Measurements from ENCODE around the gene PDE6A.

Gene PDE6A

DNA sequence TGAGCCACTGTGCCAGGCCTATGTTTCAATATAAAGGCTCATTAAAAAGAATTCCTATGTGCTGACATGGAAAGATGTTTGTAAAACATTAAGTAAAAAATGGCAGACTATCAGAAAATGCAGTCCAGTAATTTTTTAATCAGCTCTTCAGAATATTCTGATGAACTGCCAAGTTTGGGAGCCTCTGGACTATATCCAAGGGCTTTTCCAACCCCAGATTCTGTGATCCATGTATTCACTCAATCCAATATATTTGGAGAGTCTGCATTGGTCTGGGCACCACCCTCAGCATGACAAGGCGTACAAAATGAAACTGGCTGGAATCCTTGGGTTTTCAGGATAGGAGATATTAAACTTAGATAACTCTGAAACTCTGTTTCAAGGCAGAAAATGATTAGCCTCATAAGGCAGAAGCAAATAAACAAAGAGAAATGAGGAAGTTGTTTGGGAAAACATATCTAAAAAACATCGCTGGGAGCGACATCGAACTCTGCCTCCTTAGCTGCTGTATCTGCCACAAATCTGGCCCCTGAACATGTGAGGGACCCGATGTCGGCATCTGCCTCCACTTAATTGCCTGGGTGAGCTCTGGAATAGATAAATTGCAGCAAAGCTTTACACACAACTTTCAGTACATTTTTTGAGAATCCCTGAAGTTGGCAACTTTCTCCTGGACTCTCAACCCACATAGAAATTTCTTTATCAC is 14.4 kb downstream of the PDE6A start:
- DNase-seq (ENCODE audit: low read depth) = no peak

DNA sequence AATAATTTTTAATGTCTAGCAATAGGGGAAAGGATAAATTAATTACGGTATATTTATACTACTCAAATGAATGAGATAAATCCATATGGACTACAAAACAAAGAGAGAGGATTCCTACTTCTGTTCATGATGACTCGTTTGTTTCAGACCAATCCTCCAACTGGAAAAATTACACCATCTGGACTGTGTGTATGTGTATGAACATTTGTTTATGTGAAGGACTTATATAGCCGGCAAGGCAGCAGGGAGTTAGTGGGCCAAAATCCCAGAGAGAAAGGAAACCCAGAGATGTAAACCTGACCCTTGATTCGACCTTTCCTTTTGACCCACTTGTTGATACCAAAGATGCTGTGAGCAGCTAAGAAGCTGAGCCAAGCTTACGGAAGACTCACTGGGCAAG is 20.1 kb downstream of the PDE6A start:
- DNase-seq (ENCODE audit: low read depth) = no peak

DNA sequence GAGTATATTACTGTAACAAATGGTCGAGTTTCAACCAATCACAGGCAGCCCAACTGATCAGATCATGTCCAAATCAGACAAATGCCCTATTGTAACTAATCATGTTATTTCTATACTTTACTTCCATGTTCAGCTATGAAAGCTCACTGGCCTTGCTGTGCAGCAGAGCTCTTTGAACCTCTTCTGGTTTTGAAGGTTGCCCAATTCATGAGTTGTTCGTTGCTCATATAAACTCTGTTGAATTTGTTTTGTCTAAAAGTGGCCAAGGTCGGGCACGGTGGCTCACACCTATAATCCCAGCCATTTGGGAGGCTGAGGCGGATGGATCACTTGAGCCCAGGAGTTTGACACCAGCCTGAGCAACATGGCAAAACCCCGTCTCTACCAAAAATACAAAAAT is 21.6 kb downstream of the PDE6A start:
- no peak for DNase-seq (ENCODE audit: low read depth)

DNA sequence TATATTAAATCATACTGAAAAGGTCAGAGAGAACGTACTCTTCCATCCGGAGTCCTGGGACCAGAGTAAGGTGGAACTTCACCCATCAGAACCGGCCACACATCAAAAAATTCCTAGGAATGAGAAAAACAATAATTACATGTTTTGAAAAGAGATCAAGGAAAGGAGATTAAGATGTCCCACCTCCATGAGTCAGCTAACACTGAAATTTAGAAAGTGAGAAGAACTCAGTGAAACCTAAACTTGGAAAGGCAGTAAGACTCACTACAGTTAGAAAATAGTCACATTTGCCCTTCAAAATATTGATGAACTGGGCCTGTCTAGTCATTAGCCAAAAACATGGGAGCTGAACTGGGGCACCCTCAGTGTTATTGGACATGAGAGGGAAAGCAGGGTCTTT is 23.0 kb downstream of the PDE6A start:
- no peak for DNase-seq (ENCODE audit: low read depth)

DNA sequence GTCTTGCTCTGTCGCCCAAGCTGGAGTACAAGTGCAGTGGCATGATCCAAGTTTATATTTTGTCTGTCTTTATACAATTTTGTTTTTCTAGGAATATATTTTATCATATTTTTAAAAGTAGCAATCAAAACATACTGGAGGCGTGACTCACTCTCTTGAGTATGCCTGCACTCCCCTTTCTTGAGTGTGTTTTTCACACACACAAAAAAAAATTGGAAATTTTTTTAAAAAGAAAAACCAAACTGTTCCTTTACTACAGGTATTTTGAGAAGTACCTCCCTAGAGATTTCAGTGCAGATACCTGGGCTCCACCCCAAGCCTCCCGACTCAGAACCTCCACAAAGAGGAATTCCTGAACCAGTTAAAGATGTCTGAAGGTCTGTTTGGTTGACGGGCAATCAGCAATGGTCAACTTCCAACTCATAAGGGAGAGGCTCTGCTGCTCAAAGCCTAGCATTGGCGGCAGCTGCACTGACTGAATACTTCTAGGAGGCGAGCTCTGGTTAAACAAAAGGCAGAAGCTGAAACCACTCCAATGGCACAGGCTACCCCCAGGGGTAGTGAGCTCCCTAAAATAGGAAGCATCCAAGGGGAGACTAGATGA is 27.4 kb downstream of the PDE6A start:
- DNase-seq (ENCODE audit: low read depth) = no peak

DNA sequence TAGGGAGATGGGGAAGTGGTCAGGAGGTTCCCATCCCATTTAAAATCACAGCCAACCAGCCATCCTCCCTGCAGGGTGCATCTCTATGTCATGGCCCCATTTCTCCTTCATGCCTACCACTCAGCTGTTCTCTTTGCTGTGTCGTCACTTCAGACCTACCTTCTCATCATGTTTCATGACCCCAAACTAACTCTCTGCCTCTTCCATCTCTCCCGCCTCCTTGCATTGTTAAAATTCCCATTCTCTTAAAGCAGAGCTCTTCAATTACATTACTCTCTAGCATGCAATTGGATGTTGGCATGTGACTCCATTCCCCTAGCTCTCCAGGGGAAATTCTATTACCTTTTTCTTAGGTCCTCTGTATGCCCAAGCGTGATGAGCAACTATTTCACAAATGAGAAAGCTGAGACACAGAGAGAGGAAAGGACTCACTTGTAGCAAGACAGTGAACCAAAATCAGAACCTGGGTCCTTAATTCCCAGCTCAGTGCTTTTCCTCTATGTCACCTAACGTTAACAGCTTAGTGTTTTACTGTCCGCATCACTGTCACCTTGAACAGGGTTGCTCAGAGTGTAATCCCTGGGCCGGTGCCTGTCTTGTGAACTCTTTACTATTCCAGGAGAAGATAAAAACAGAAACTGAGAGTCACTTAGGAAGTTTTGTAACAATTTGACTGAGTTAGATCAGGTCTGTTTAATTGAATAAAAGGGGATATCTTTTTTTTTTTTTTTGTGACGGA is 28.1 kb downstream of the PDE6A start:
- DNase-seq (ENCODE audit: low read depth) = no peak

DNA sequence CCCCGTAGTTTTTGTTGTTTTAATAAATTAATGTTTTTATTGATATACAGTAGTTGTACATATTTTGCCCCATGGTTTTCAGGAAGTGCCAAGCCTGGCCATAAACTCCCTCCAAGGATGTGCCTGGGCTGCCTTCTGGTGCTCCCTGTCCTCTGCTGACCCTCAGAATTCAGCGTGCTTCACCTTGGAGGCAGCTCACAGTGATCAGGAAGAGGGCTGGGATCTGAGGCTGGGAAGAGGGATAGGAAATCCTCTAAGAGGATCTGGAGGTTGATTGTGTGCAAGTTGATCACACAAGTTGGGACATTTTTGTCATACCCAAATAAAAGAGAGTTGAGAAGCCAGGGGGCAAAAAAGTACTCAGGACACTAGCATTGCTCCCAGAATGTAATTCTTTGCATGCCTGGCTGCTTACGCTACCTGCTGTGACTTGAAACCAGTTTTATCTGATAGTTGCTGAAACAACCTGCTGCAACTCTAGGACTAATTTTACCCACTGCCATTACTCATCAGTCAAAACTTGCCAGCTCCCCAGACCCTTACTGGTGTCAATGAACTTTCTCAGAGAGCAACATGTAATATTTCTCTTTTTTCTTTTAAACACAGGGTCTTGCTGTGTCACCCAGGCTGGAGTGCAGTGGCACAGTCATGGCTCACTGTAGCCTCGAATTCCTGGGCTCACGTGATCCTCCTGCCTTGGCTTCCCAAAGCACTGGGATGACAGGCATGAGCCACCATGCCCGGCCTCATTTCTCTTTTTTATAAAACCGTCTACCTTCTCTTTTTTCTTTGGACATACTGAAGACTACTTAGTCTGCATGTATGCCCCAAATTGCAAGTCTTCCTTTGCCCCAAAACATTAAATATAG is 29.0 kb downstream of the PDE6A start:
- DNase-seq (ENCODE audit: low read depth) = no peak

DNA sequence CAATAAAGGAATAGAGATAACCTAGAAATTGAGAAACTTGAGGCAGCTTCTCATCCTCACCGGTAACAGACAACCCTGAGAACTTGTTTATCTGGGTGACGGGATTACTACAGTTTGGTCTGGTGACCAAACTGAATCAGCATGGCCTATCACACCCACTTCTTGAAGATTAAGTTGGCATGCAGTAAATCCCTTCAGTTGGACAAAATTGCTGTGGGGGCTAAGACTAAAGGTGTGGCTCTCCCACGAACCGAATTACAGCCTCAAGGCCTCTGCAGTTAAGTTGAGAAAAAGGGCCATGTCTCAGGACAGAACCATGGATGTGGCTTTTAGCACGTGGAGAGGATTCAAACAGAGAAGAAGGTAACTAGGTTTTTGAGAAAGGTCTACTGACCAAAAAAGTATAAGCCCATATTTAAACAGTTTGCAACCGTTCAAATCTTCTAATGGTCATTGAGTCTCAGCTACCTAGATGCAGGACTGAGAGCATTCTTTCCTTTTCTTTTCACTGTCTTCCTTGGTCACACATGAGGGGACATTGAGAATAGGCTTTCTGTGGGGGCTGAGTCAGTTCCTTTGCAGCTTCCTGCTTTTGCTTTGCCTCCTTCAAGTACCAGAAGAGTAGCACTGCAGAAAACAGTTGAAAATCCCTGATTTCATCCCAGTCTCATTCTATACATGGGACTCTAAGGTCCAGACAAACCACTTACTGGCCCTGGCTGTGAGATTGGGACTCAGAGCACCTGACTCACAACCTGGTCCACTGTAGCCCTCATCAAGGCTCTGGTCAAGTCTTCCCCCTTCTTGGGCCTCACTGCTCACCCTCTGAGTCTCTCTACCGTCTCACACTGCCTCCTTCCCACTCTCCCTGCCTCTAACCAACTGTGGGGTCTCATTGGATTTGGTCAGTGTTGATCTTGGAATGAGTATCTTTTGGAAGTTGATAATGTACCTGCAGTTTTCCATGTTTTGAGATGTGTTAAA is 30.9 kb downstream of the PDE6A start:
- no peak for DNase-seq (ENCODE audit: low read depth)

DNA sequence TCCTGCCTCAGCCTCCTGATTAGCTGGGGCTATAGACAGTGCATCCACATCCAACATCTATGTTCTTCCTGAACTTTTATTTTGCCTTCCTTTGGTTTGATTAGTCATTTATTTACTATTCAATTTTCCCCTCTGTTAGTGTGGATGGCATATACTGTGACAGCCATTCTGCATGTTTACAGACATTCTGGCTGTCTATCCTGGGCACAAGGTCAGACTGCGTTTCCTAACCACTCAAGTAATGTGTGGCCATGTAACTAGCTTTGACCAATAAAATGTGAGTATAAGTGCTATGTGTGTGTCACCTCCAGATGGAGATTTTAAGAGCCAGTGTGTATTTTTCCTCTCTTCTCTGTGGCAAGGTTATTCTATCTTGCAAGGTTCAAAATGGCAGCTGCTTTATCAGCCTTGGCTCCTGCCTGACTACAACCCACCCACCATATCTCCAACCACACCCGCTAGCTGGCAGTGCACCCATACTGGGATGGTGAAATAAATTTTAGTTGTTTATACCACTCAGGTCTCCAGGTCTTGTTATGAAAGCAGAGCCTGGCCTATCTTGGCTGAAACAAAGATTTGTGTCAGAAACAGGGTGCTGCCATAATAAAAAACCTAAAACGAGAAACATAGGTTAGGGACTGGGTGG is 32.2 kb downstream of the PDE6A start:
- no peak for DNase-seq (ENCODE audit: low read depth)

DNA sequence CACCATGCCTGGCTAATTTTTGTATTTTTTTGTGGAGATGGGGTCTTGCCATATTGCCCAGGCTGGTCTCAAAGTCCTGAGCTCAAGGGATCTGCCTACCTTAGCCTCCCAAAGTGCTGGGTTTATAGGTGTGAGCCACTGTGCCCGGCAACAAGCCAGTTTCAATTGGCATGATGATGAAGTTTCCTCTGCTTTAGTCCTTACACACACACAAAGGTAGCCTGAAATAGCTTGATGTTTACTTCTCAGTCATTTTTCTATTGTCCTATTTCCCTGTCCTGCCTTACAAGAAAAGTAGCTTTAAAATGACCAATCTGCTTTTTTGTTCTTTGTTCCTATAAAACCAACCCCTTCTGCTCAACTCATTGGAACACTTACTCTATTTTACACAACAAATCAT is 33.6 kb downstream of the PDE6A start:
- no peak for DNase-seq (ENCODE audit: low read depth)

DNA sequence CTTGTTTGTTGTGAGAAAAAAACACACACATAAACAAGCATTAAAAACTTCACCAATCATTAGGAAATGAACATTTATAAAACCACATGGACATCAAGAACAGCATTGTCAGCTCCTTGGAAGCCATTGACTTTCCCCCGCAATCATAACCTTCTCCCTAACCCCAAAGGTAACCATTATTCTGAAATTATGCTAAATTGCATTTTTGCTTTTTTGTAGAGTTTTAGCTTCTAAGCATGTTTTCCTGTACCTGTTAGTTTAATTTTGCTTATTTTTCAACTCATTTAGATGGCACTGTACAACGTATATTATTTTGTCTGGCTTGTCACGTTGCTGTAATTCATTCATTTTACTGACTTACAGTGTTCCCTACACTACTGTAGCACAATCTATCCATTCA is 36.8 kb downstream of the PDE6A start:
- no peak for DNase-seq (ENCODE audit: low read depth)

DNA sequence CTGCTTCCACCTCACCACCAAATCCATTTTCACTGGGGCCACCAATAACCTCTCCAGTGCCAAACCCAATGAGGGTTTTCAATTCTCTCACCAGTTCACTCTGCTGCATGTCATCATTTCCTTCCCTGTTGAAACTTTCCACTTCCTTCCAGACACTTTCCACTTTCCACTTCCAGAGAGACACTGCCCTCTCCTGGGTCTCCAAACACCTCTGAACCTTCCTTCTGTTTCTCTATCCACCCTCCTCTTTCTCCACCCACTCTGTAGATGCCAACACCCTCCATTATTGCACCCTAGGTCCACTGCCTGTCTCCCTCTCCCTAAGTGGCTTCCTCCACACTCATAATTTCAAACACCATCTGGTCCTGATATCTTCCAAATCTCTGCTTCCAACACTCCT is 39.6 kb downstream of the PDE6A start:
- no peak for DNase-seq (ENCODE audit: low read depth)

DNA sequence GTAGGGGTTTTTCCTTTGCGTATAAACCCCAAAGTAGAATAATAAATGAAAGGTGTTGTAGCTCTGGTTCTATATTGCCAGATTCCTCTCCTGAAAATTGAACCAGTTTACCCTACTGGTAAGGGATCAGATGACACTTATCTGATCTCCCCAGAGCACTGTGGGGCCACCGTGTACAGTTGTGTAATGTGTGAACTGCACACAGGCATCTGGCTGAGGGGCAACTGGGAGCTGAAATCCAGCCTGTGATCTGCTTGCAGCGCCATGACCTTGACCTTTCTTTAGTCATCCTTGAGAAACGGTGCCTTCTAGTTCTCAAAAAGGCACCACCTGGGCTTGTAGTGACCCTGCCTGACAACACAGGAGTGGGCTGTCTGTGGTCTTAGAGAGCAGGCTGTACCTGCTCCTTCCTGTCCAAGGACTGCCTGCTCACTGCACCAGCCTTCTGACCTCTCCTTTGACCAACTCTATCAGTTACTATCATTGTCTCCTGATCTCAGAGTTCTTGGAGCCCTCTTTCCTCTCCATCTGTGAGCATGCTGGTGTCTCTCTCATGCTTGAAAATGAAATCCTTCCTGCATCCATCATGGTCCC is 40.2 kb downstream of the PDE6A start:
- DNase-seq (ENCODE audit: low read depth) = no peak

DNA sequence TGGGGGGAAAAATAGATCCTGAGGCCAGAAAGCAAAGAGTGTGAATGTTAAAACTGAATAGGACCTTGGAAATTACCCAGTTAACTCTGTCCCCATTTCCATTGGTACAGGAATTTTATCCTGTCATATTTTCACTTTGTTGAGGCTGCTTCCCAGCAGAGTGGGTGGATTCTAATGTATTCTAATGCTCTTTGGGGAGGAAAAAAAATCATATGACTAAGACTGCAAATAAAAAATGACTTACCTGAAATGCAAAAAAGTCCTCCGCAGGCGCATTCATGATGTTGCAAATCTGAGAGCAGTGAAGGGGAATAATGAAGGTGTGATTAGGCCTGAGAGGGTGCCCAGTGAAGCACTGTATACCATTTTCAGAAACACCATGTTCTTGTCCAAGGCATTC is 41.2 kb downstream of the PDE6A start:
- no peak for DNase-seq (ENCODE audit: low read depth)

DNA sequence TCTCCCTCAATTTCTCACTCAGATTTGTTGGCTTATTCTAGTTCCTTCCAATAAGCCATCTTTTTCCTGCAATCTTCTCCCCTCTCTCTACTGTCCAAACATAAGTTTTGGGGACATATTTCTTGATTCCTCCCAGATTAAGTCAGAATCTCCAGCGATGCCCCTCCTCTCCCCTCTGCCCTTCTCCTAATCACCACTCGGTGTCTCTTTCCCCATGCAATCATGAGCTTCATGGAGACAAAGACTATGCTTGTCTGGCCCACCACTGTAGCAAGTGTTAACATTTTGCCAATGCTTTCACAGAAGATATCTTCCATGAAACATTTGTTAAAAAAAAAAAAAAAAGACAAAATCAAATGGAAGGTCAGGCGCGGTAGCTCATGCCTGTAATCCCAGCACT is 42.4 kb downstream of the PDE6A start:
- no peak for DNase-seq (ENCODE audit: low read depth)

DNA sequence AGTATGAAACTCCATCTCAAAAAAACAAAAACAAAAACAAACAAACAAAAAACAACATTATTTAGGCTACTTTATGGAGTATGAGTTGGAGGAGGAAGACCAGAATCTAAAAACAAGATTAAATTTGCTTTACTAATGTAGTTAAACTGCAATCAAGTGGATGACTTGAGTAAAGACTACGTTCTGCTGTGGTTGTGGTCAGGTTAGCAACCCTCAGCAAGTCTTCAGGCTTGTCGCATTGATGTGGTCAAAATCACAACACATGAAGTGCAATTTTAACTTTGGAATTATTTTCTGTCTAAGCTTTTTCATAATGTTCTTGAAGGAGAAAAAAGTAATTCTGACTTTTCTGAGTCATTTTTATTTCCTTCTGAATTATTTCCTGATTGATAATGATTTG is 43.1 kb downstream of the PDE6A start:
- DNase-seq (ENCODE audit: low read depth) = no peak

DNA sequence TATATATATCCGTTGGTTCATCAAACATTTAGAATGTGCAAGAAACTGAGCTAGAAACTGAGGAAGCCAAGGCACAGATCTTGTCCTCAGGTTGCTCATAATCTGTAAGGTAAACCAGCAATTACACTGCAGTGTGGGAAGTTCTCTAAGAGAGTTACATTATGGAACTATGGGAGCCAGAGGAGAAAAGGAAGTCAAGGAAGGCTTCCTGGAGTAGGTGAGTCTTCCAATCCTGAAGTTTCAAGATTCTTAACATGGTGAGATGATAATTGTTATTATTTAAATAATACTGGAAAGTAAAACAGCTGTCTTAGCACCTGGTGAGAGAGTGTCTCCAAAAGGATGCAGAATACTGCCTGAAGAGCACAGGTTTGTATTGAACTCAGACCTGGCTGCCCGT is 44.2 kb downstream of the PDE6A start:
- DNase-seq (ENCODE audit: low read depth) = no peak

DNA sequence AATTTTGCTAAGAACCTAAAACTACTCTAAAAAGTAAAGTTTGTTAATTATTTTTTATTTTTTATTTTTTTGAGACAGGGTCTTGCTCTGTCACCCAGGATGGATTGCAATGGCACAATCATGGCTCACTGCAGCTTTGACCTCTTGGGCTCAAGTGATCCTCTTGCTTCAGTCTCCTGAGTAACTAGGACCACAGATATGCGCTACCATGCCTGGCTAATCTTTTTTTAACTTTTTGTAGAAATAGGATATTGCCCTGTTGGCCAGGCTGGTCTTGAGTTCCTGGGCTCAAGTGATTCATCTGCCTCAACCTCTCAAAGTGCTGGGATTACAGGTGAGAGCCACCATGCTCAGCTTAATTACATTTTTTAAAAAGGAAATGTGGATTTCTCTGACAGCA is 45.8 kb downstream of the PDE6A start:
- no peak for DNase-seq (ENCODE audit: low read depth)

DNA sequence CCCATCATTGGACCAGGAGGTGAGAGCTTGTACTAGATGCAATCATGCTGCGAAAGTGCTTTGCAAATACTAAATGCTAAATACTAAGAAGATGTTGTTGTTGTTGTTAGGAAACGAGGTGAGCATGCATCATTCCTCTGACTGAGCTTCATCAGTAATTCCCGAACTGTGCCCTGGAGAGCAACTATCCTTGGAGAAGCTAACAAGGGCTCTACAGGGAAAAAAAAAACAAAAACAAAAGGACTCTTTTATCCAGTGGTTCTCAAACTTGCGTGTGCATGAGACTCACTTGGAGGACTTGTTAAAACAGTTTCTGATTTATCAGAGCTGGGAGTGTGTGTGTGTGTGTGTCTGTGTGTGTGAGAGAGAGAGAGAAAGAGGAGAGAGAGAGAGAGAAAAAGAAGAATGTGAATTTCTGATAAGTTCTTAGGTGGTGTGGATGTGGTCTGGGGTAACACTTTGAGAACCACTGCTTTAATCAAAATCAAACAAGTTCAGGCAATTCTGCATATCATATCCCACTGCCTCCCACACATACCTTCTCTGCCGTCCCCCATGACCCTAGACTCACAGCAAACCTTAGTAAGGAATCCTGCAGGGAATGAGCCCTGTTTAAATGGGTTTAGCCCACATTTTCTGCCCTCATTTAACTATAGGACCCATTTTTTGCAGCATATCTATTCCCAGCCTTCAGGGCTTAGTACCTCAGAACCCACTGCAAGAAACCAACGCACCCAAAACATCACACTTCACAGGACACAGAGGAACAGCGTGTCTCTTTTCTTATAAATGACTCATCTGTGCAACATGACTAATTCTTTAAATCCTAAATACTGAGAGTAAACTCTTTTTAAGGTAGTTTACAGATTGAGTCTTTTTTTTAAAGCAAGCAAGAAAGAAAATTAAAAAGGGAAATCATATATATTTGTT is 48.9 kb downstream of the PDE6A start:
- no peak for DNase-seq (ENCODE audit: low read depth)

All from activated T-helper 9 cell treated with anti-CD3 and anti-CD28 coated beads, Interleukin-2, amount 50 U/mL, for 16 hours (primary cell).